Left cardiac atrium (tissue), 4 donors: Measurements from ENCODE around the gene TEPSIN. TPM values are rescaled to one million over a fixed set of nuclear protein-coding genes. Genes with fewer than 3 reads are reported as not detected.

ENCODE experiments used
- ATAC-seq, 2 donors: fragments of 200-7000 bp; cut with Tn5 transposase; one replicate each; pipeline ENCODE4 v1.9.1; 2020; ENCODE audit warnings: mild to moderate bottlenecking in 2 of 2, moderate library complexity in 2 of 2
- DNase-seq: peaks from one replicate; pipeline ENCODE4 v3.0.0-alpha.2; 2020
- intact Hi-C, 2 donors: fragments of 100-400 bp; cut with DNase I; formaldehyde crosslinking; loops; one replicate each; pipeline versions ENCODE4 v1.14.1 to v1.15.1; 2022 to 2023
- total RNA-seq, 2 donors: library from RNA; stranded (reverse); fragmentation: NEBNext Ultra II Directional; extraction: Animal tissue kit (Norgen Biotek cat#: 25700); gene quantifications; one replicate each; pipeline ENCODE4 v1.2.1, GENCODE V29; 2021
- donor health status: DM: no; HTN: yes; CAD: no.
- donor health status: DM: no; HTN: yes; CAD: no; lungs with severe emphysema.
- donor health status: DM: yes; HTN: yes; CAD: no.
- donor health status: Dilated cardiomyopathy.

The TEPSIN gene
- total RNA-seq, 2 donors from 2014 or later = 12.7 to 14.0 TPM

DNA sequence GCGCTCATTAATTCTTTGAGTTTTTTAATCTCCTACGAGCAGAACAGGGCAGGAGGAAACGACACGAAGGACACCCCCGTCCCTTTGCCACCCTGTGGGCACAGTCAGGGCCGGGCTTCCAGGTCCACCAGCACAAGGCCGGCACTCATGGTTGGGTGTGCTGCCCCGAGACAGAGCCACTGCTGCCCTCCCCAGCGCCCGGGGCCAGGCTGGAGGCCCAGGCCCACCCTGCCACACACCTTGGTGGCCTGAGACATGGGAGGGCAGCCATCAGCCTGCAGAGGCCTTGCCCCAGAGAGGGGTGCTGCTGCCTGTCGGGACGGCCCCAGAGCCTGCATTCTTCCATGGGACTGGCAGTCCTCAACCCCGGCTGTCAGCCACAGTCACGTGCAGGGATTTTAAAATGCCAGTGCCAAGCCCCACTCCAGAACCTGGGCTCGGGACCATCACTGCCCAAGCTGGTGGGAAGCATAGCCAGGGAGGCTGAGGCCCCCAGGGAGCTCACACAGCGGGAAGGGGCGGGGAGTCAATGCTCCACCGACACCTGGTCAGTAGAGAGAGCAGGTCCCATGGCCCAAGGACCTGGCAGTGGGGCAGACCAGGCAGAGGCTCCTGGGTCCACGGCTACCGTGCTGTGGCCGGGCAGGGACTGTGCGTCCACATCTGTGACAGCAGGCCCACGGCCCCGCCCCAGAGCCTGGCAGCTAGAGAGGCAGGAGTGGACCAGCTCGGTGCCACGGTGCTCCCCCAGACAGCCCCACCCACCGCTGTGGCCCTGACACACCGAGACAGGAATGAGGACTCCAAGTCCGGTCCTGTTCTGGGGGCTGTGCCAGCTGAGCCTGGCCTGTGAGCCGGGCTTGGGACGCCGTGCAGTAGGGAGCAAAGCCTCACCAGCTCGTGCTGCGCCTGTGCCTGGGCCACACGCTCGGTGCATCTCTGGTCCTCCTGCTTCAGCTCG, 43.6 kb downstream of the TEPSIN start:
- intact Hi-C loops = no loop called here
- DNase-seq = no peak
- ATAC-seq = no peak

- DNase-seq = no peak
- no peak for ATAC-seq
- intact Hi-C loops = no loop called here
Observed at GRCh38 chr17:81194225-81194760, 44.6 kb downstream of the TEPSIN start.

DNA sequence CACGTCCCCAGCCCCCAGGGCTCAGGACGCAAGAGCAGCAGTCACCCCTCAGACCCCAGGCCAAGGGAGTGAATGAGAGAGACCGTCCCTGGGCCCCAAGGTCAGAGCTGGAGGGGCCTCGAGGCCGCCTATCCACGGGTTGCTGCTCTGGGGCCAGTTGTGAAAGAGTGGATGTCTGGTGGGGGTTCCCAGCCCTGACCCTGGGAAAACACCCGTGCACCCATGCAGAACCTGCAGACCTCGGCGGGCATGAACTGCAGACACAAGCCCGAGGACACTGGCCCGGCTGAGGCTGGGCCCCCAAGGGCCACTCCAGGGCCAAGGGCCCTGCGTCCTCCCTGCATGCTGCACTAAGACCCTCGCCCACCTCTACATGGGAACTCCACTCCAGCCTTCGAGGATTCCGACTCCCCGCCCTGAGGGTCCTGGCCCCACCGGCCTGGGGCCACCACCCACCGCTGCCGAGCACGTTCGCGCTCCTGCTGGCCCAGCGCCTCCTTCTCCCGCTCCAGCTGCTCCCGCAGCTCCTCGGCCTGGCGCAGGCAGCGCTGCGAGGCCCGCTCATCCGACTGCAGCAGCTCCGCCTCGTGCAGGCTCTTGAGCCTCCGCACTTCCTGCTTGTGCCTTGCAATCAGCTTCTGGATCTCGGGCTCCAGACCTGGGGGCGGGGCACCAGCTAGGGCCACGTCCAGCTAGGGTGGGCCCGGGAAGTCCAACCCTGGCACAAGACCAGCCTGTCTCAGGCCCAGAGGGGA, 45.2 kb downstream of the TEPSIN start:
- DNase-seq (peak; percentile 54), ATAC-seq (no peak)
- intact Hi-C loops = no loop called here

DNA sequence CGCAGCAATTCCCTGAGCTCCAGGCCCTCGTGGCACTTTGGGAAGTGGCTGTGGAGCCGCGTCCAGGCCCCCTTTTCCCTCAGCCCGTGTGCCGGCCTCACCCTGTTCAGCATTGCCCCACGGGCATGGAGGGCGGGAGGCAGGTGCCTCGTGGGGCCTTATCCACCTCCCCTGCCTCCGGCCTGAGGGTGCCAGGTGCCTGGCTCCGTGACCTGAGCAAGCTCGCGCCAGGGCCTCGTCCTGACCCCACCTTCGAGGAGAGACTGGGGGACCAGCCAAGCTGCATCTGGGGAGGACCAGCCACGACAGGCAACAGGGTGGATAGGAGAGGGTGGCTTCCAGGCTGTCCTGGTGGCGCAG, 45.8 kb downstream of the TEPSIN start:
- no peak for DNase-seq
- intact Hi-C loops = no loop called here
- ATAC-seq = no peak

GRCh38 chr17:81192386-81193050, 46.3 kb downstream of the TEPSIN start:
- DNase-seq = no peak
- no peak for ATAC-seq
- intact Hi-C loops = no loop called here

- DNase-seq (no peak), ATAC-seq (no peak)
- intact Hi-C loops = no loop called here
Observed at GRCh38 chr17:81191646-81192045, 47.2 kb downstream of the TEPSIN start.

DNA sequence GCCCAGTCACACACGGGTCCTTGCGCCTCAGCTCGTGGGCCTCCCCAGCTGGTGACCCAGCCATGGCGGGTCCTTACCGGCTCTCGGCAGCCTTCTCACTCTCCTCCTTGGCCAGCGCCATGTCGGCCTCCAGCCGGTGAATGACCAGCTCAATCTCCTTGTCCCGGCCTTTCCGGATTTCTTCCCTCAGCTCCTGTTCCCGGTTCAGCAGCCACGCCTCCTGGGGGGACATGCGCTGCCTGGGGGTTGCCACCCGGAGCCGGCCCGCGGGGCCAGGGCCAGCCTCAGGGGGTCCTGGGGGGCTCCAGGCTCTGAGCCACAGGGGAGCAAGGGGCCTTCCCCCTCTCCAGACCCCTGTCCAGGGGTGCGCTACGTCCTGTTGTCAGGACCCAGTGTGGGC, 47.7 kb downstream of the TEPSIN start:
- DNase-seq (no peak), ATAC-seq (no peak)
- intact Hi-C loops = no loop called here

GRCh38 chr17:81190591-81190990, 48.3 kb downstream of the TEPSIN start:
- intact Hi-C loops = no loop called here
- no peak for ATAC-seq
- peak; percentile 12 for DNase-seq

DNA sequence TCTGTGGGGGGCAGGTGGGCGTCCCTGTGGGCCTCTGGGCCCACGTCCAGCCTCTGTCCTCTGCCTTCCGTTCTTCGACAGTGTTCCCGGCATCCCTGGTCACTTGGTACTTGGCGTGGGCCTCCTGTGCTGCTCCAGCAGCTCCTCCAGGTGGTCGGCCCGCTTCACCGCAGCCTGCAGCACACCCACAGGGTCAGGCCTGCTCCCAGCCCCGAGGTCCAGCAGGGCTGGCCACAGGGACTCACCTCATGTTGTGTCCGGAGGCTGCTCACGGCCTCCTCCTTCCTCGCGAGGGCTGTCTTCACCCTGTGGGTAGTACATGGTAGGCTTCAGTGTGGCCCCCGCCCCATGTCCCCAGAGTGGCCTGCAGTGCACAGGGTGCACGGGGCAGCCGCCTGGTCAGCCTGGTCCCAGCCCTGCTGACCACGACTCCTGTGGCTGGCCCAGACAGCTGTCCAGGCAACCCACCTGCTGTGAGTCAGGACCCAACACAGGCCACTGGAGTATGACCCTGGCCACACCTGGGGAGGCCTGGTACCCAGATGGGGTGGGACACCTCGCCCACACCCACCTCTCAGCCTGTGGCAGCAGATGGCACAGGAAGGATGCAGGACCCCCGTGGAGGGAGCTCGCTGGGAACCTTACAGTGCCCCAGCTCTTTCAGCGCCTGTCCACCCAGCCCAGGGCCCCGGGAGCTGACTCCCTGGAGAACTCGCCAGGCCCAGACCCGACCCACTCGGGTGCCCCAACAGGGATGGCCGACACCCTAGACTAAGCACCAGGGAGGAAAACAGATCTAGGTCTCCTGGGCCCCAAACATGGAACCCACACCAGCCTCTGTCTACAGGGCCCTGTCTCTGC, 49.0 kb downstream of the TEPSIN start:
- no peak for DNase-seq
- intact Hi-C loops = no loop called here
- no peak for ATAC-seq

DNA sequence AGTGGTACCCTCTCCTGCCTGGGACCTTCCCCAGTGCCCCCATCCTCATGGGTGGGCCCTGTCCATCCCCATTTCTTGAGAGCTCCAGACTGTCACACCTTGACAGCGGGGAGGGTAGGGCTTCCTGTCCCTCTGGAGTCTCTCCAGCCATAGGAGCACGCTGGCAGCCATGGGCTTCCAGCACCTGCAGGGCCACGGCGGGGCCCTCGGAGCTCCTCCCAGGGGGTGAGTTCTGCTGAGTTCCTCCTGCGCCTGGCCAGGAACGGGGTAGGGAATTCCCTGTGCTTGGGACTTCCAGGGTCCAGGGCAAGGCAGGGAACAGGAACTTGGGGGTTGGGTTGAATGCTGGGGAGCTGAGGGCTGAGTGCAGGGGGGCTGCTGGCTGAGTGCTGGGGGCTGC, 49.8 kb downstream of the TEPSIN start:
- DNase-seq = no peak
- ATAC-seq = no peak
- intact Hi-C loops = no loop called here

- ATAC-seq (no peak), DNase-seq (no peak)
- intact Hi-C loops = no loop called here
Observed at GRCh38 chr17:81188491-81188840, 50.4 kb downstream of the TEPSIN start.

DNA sequence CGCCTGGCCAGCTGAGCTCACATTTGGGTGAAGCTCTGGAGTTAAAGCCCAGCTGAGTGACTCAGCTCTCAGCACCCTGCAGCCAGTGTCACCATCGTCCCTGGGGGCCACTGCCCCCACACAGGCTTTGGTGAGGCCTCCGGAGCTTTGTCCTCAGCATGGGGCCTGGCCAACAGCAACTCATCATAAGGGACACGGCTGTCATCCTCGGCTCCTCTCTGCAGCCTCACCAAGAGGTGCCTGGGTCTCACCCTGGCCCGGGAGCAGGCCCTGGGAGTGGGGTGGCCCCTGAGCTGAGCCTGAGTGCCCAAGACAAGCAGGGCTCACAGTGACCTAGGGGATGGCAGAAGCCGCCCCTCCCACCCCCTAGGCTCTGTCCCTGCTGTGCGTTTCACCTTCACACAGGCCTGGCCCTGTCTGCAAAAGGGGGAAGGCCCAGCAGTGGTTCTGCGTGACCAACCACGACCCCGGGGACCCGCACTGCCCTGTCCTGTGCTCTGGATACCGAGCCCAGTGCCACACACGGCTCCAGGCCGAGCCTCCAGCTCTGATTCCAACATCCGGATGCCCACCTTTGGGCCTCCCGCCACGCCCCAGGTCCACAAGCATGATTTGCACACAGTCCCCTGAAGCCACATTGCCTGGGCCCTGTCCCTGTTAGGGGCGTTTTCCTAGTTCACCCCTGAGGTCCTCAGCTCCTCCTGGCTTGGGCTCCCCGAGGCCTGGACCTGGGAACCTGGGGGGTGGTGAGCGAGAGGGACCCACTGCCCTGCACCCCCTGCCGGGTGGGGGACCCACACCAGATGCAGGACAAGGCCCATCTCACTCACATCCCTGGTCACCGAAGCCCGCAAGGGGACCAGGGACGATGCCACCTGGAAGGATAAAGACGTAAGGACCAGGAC, 51.0 kb downstream of the TEPSIN start:
- ATAC-seq (no peak), DNase-seq (no peak)
- intact Hi-C loops = no loop called here

DNA sequence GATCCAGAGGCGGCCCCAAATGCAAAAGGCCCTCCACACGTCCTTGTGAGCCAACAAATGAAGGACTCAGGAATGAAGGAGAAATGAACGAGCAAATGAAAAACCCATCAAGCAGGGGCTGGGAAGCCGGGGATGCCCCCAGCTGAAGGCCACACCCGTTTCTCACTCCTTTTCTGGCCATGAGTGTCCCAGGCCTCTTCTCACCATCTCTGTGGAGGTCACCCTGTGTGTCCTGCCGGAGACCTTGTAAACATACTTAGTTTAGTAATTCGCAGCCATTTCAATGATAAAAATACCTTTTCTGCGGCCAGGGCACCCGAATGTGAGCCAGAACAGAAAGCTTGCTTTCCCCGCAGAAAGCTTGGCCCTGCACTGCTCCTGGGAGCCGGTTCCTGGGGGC, 51.7 kb downstream of the TEPSIN start:
- DNase-seq (no peak), ATAC-seq (no peak)
- intact Hi-C loops = no loop called here

GRCh38 chr17:81186203-81186602, 52.7 kb downstream of the TEPSIN start:
- ATAC-seq (no peak), DNase-seq (no peak)
- intact Hi-C loops = no loop called here

- intact Hi-C loops = no loop called here
- ATAC-seq (no peak), DNase-seq (no peak)
Observed at GRCh38 chr17:81184555-81184954, 54.3 kb downstream of the TEPSIN start.

DNA sequence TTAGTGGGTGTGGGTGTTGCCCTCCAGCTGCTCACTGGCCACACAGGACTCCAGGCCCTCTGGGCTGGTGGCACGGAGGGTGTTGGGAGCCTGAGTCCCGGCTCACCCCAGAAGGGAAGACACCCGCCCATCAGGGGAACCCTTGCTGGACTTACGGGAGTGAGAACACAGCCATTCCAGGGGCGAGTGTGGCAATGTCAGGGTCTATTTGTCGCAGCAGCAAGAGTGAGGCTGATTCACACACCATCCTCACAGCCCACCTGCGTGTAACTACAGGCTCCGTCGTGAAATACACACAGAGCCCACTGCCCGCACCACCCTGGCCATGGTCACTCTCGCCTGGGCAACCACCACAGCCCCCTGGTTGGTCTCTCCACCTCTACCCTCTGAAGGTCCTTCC, 55.0 kb downstream of the TEPSIN start:
- DNase-seq (no peak), ATAC-seq (no peak)
- intact Hi-C loops = no loop called here

DNA sequence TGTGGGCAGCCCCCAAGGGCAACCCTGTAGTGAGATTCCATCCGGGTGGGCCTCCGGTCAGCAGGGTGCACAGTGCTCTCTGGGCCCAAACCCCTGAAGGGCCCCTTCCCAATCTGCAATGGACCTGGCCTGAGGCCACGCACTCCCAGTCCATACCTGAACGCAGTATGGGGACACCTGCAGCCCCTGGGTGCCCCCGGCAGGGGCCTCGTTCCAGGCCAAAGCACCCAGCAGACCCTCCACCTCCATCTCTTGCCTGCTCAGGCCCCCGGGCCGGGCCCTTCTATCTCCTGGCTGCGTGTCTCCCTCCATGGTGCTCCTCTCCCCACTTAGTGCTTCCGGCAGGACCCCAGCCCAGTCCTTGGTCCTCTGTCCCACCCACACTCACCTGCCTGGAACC, 55.5 kb downstream of the TEPSIN start:
- no peak for ATAC-seq
- intact Hi-C loops = no loop called here
- no peak for DNase-seq

DNA sequence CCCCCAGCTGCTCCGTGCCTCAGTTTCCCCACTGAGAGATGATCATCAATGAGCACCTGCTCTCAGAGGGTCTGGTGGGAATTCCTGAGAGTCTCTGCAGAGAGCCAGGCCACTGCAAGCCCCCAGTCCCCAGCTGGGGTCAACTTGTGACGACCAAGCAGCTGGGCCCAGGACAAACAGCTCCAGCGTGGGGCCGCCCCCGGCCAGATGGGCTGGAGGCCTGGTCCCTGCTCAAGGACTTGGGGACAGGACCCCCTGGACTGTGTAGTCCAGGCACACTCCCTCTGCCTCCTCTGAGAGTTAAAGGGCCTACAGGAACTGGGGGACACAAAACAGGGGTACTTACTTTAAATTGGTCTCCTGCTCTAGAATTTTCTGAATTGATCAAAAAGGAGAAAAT, 56.3 kb downstream of the TEPSIN start:
- DNase-seq (no peak), ATAC-seq (no peak)
- intact Hi-C loops = no loop called here
